HepG2 (cell line): ENCODE results near the gene PLS1. TPM values are rescaled to one million over a fixed set of nuclear protein-coding genes. Genes with fewer than 3 reads are reported as not detected.

Experiments
- DNMT3B ChIP-seq: conservative IDR thresholded peaks from 2 replicates; pipeline ENCODE4 v1.6.1; 2016; ENCODE audit warnings: missing biosample characterization, control low read depth
- ESRRA ChIP-seq: sonication (generic); formaldehyde crosslinking; IDR thresholded peaks from 2 replicates; pipeline ENCODE4 v1.5.1; 2020; ENCODE audit warnings: mild to moderate bottlenecking, low read depth, missing genetic modification reagents
- FOXC1 ChIP-seq: sonication (generic); formaldehyde crosslinking; IDR thresholded peaks from 2 replicates; pipeline ENCODE4 v1.8.0; 2022; ENCODE audit warnings: mild to moderate bottlenecking, missing genetic modification reagents, borderline replicate concordance
- KDM3A ChIP-seq: IDR thresholded peaks from 2 replicates; pipeline ENCODE4 v1.6.1; 2018; ENCODE audit warnings: low read depth, missing compliant biosample characterization
- KLF6 ChIP-seq: IDR thresholded peaks from 2 replicates; pipeline ENCODE4 v1.8.0; 2016; ENCODE audit warnings: missing biosample characterization, missing genetic modification reagents
- MIER2 ChIP-seq: IDR thresholded peaks from 2 replicates; pipeline ENCODE4 v1.6.1; 2016; ENCODE audit warnings: missing biosample characterization, missing genetic modification reagents
- MTA3 ChIP-seq: sonication (generic); formaldehyde crosslinking; IDR thresholded peaks from 2 replicates; pipeline ENCODE4 v1.4.0; 2020; ENCODE audit warnings: missing genetic modification reagents
- NR2F2 ChIP-seq: IDR thresholded peaks from 2 replicates; pipeline ENCODE4 v1.6.1; 2012; ENCODE audit warnings: low read depth, inconsistent platforms, borderline replicate concordance
- PHF20 ChIP-seq: sonication (generic); formaldehyde crosslinking; IDR thresholded peaks from 2 replicates; pipeline ENCODE4 v1.5.0; 2020; ENCODE audit warnings: mild to moderate bottlenecking, missing genetic modification reagents
- PRMT3 ChIP-seq: sonication (generic); formaldehyde crosslinking; IDR thresholded peaks from 2 replicates; pipeline ENCODE4 v1.8.1; 2022; ENCODE audit warnings: low read depth, mild to moderate bottlenecking, moderate library complexity, missing genetic modification reagents, borderline replicate concordance
- REL ChIP-seq: sonication (generic); formaldehyde crosslinking; conservative IDR thresholded peaks from 2 replicates; pipeline ENCODE4 v1.8.0; 2022; ENCODE audit warnings: mild to moderate bottlenecking, missing genetic modification reagents, moderate library complexity
- SUZ12 ChIP-seq: fragments of 150-350 bp; IDR thresholded peaks from 2 replicates; pipeline ENCODE4 v1.6.1; 2014; ENCODE audit warnings: low read depth, low read length
- ZFP1 ChIP-seq: IDR thresholded peaks from 2 replicates; pipeline ENCODE4 v1.6.1; 2016
- ZFP36L2 ChIP-seq: sonication (generic); formaldehyde crosslinking; IDR thresholded peaks from 2 replicates; pipeline ENCODE4 v1.4.0; 2020; ENCODE audit warnings: missing genetic modification reagents
- ZNF138 ChIP-seq: sonication (generic); formaldehyde crosslinking; IDR thresholded peaks from 2 replicates; pipeline ENCODE4 v1.5.0; 2020; ENCODE audit warnings: mild to moderate bottlenecking, low read depth, missing genetic modification reagents
- ZNF329 ChIP-seq: sonication (generic); formaldehyde crosslinking; IDR thresholded peaks from 2 replicates; pipeline ENCODE4 v1.9.0; 2021; ENCODE audit warnings: low read depth, mild to moderate bottlenecking, missing genetic modification reagents
- ZNF775 ChIP-seq: sonication (generic); formaldehyde crosslinking; IDR thresholded peaks from 2 replicates; pipeline ENCODE4 v1.4.0; 2020; ENCODE audit warnings: missing genetic modification reagents, mild to moderate bottlenecking, moderate library complexity, borderline replicate concordance
- ZNF780A ChIP-seq: sonication (generic); formaldehyde crosslinking; IDR thresholded peaks from 2 replicates; pipeline ENCODE4 v1.8.0; 2022; ENCODE audit warnings: mild to moderate bottlenecking, missing genetic modification reagents, moderate library complexity
- ZNF816 ChIP-seq: sonication (generic); formaldehyde crosslinking; IDR thresholded peaks from 2 replicates; pipeline ENCODE4 v1.8.0; 2022; ENCODE audit warnings: missing genetic modification reagents, mild to moderate bottlenecking, borderline replicate concordance
- polyA plus RNA-seq, 8 experiments: library from polyadenylated mRNA; depleted of rRNA in 3 of 8; stranded (reverse) in 7 of 8; unstranded in 1 of 8; fragments of >200 nt; fragmentation: Illumina TruSeq in 4 of 8; extraction: Trizol in 4 of 8; gene quantifications; 2 replicates each; pipeline versions ENCODE4 v1.2.1 to v1.2.3, GENCODE V29; 2011 to 2016; ENCODE audit warnings: low read depth in 4 of 8, missing spikeins in 1 of 8, mixed read lengths in 1 of 8; ENCODE audit not compliant: insufficient read depth in 1 of 8
- total RNA-seq, 5 experiments: library from RNA; depleted of rRNA; stranded (reverse); fragments of >200 nt; fragmentation: Illumina TruSeq; extraction: Trizol; gene quantifications; 2 replicates each; pipeline ENCODE4 v1.2.3, GENCODE V29; 2016; ENCODE audit warnings: low read depth in 1 of 5
- TF ChIP-seq, protein P1 (sequence below): sonication (generic); formaldehyde crosslinking; IDR thresholded peaks from 2 replicates; pipeline ENCODE4 v1.4.0; 2020; ENCODE audit warnings: mild to moderate bottlenecking, missing genetic modification reagents, borderline replicate concordance
- TF ChIP-seq, protein P2 (sequence below): sonication (generic); formaldehyde crosslinking; IDR thresholded peaks from 2 replicates; pipeline ENCODE4 v1.4.0; 2020; ENCODE audit warnings: missing genetic modification reagents
- TF ChIP-seq, protein P3 (sequence below), 2 experiments: sonication (generic) in 1 of 2; formaldehyde crosslinking in 1 of 2; IDR thresholded peaks; 2 replicates each; pipeline versions ENCODE4 v1.4.0 to v1.6.1; 2018 to 2020; ENCODE audit warnings: missing genetic modification reagents in 2 of 2, borderline replicate concordance in 1 of 2, low read depth in 1 of 2, mild to moderate bottlenecking in 1 of 2, missing biosample characterization in 1 of 2
- TF ChIP-seq, protein P4 (sequence below): sonication (generic); formaldehyde crosslinking; IDR thresholded peaks from 2 replicates; pipeline ENCODE4 v1.5.1; 2020; ENCODE audit warnings: mild to moderate bottlenecking, moderate library complexity, missing genetic modification reagents

Gene PLS1
- total and polyA plus RNA-seq, 2 of the 13 experiments (the other 11 are each of a cell fraction or from before 2014, with no cell fraction given), result 11.2 to 21.1 TPM

DNA sequence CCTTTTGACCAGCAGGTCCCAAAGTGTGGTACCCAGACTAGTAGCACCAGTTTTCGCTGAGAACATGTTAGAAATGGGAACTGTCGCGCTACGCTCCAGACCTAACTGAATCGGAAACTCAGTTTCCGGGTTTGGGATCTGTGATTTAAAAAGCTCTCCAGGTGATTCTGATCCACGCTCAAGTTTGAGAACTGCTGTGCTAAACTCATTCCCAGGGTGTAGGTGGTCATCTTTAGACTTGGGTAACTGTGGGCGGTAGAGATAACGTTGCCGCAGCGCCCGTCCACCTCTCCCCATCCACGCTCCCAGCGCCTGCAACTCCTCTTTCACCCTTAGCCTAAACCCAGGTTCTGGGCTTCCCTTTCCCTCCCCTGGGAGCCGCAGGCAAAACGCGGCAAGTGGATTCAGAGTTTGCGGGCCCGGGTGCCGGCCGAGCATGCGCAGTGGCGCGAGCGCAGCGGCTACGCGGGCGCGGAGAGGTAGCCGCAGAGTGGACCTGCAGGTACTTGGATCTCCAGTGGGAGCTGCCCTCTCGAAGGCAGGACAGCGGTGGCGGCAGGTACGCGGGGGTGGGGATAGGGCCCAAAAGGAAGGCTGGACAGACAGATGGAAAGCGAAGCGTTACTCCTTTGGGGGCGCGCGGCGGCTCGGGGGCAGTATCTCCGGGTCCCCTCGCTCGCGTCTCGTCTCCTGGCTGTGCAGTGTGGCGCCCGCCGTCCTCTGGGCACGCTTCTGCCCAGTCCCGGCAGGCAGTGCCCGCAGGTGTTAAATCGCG, at the start of gene PLS1 (continued):
- TF ChIP-seq, protein P1, sequence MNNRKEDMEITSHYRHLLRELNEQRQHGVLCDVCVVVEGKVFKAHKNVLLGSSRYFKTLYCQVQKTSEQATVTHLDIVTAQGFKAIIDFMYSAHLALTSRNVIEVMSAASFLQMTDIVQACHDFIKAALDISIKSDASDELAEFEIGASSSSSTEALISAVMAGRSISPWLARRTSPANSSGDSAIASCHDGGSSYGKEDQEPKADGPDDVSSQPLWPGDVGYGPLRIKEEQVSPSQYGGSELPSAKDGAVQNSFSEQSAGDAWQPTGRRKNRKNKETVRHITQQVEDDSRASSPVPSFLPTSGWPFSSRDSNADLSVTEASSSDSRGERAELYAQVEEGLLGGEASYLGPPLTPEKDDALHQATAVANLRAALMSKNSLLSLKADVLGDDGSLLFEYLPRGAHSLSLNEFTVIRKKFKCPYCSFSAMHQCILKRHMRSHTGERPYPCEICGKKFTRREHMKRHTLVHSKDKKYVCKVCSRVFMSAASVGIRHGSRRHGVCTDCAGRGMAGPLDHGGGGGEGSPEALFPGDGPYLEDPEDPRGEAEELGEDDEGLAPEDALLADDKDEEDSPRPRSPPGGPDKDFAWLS, result no peak
- TF ChIP-seq MIER2 (CRISPR knock-in tag) (no peak), ZNF780A (CRISPR knock-in tag) (0 out of 2 replicates have a peak, but pooled peaks have one; percentile 55), DNMT3B (CRISPR knock-in tag) (0 out of 2 replicates have a peak, but pooled peaks have one; percentile 22), REL (CRISPR knock-in tag) (peak; percentile 95), ZFP36L2 (CRISPR knock-in tag) (no peak), ZNF329 (CRISPR knock-in tag) (no peak), KLF6 (CRISPR knock-in tag) (peak; percentile 32; the same call in 1 of the 2 replicates), NR2F2 (no peak), ZNF138 (CRISPR knock-in tag) (peak; percentile 65; the same call in 1 of the 2 replicates), MTA3 (CRISPR knock-in tag) (no peak), ZNF816 (CRISPR knock-in tag) (no peak; the same call in 1 of the 2 replicates), ZFP1 (CRISPR knock-in tag) (no peak; the same call in 1 of the 2 replicates), ZNF775 (CRISPR knock-in tag) (no peak), SUZ12 (no peak), FOXC1 (CRISPR knock-in tag) (peak; percentile 48; the same call in 1 of the 2 replicates), ESRRA (CRISPR knock-in tag) (peak; percentile 60; the same call in 1 of the 2 replicates), PHF20 (CRISPR knock-in tag) (peak; percentile 76), KDM3A (CRISPR knock-in tag) (peak; percentile 81; the same call in 1 of the 2 replicates), PRMT3 (no peak)
- TF ChIP-seq, protein P2, sequence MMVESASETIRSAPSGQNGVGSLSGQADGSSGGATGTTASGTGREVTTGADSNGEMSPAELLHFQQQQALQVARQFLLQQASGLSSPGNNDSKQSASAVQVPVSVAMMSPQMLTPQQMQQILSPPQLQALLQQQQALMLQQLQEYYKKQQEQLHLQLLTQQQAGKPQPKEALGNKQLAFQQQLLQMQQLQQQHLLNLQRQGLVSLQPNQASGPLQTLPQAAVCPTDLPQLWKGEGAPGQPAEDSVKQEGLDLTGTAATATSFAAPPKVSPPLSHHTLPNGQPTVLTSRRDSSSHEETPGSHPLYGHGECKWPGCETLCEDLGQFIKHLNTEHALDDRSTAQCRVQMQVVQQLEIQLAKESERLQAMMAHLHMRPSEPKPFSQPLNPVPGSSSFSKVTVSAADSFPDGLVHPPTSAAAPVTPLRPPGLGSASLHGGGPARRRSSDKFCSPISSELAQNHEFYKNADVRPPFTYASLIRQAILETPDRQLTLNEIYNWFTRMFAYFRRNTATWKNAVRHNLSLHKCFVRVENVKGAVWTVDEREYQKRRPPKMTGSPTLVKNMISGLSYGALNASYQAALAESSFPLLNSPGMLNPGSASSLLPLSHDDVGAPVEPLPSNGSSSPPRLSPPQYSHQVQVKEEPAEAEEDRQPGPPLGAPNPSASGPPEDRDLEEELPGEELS (CRISPR knock-in tag), result 0 out of 2 replicates have a peak, but pooled peaks have one; percentile 31
- TF ChIP-seq, protein P3, sequence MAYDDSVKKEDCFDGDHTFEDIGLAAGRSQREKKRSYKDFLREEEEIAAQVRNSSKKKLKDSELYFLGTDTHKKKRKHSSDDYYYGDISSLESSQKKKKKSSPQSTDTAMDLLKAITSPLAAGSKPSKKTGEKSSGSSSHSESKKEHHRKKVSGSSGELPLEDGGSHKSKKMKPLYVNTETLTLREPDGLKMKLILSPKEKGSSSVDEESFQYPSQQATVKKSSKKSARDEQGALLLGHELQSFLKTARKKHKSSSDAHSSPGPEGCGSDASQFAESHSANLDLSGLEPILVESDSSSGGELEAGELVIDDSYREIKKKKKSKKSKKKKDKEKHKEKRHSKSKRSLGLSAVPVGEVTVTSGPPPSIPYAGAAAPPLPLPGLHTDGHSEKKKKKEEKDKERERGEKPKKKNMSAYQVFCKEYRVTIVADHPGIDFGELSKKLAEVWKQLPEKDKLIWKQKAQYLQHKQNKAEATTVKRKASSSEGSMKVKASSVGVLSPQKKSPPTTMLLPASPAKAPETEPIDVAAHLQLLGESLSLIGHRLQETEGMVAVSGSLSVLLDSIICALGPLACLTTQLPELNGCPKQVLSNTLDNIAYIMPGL (CRISPR knock-in tag; IDR thresholded peaks at IDR 0.05; ENCODE audit: borderline replicate concordance in 1 of 2, low read depth in 1 of 2), result peak; percentile 86 to 87
- TF ChIP-seq, protein P4, sequence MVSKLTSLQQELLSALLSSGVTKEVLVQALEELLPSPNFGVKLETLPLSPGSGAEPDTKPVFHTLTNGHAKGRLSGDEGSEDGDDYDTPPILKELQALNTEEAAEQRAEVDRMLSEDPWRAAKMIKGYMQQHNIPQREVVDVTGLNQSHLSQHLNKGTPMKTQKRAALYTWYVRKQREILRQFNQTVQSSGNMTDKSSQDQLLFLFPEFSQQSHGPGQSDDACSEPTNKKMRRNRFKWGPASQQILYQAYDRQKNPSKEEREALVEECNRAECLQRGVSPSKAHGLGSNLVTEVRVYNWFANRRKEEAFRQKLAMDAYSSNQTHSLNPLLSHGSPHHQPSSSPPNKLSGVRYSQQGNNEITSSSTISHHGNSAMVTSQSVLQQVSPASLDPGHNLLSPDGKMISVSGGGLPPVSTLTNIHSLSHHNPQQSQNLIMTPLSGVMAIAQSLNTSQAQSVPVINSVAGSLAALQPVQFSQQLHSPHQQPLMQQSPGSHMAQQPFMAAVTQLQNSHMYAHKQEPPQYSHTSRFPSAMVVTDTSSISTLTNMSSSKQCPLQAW (CRISPR knock-in tag), result peak; percentile 93
